ENCODE data around the gene MAPK8IP2.

GRCh38 chr22:50569896-50570535 is 30.6 kb upstream of the MAPK8IP2 start:
- no peak for TF ChIP-seq YY1 (IDR thresholded peaks at IDR 0.05; ENCODE audit: insufficient read depth, insufficient read length)
- TF ChIP-seq SUZ12 (IDR thresholded peaks at IDR 0.05; ENCODE audit: extremely low read depth, insufficient read depth, insufficient read length): no peak
- no peak for TF ChIP-seq ZNF274 (IDR thresholded peaks at IDR 0.05; ENCODE audit: low read depth, low read length)
